Stimulated activated CD8-positive, alpha-beta memory T cell treated with anti-CD3 and anti-CD28 coated beads, Interleukin-7, amount 100 ng/mL, for 4 hours (primary cell): ENCODE data around the gene ZNF112.
A peak's percentile ranks its signal among the peaks of the same experiment; 100 is the strongest.
"Not testable (repeated sequence)": the region's sequence is repeated elsewhere in the genome, so short reads cannot be mapped to it uniquely, and the experiment has no call there.

Source experiments
- DNase-seq, 2 donors: peaks; one replicate each; pipeline ENCODE4 v3.0.0-alpha.2; 2020; ENCODE audit warnings: low read depth in 2 of 2

ZNF112 gene

DNA sequence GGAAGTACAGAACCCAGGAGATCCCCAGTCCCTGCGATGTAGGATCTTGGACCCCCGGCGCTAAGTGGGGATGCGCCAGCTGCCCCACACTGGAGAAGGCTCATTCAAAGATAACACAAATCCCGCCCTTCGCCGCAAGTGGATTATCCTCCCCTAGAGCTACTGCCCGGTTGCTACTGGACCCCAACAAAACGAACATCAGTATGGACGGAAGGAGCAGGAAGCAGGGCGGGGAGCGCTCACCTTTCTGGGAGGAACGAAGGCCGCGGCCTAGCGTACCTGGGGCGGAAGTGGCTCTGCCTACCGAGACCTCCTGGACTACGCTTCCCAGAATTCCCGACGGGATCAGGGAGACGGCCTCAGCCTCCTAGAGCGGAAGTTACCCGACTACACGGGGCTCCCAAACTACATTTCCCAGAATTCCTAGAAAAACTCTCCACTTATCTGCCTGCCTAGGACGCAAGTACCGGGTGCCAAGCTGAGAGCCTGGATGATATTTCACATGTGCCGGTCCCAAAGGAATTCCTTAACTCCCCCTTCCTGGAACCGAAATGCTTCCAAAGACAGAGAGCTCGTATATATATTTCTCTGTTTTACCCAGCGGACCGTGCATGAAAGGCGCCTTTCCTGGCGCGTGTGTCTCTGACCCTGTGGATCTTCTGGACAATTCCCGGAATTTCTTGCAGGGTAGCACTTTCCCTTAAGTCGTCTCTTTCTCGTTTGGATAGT lies at the start of gene ZNF112:
Gene ZNF112, minus strand, starts transcription at position 298 of the 729 bp plus-strand sequence. CDS start 16,141 bp downstream, outside the sequence.
- DNase-seq, result no peak

- DNase-seq, result peak; percentile 65 to 68
These were observed 44.9 kb upstream of the ZNF112 start, which contains the start of gene ZNF285 for GRCh38 chr19:44401139-44402115. Gene ZNF285 (minus strand): TSS chr19:44401608. CDS start chr19:44397213, 4,395 bp downstream.

DNA sequence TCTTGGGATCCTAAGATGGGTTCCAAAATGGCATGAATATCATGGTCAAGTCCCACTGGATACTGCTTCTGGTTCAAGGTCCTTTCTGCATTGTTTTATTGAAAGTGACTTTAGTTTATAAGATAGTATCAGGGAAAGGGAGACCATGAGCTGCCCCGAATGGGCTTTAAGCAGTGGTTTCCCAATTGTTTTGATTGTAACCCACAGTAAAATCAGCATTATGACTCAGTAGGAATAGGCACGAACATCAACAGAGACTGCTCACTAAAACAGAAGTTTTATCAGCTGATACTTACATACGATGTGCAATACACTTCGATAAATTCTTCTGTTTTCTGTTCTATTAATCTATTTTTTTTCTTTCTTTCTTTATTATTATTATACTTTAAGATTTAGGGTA lies 32.8 kb upstream of the ZNF112 start:
- DNase-seq, result not testable (repeated sequence)

- no peak for DNase-seq
These were observed 18.3 kb upstream of the ZNF112 start for GRCh38 chr19:44374789-44375188.

DNA sequence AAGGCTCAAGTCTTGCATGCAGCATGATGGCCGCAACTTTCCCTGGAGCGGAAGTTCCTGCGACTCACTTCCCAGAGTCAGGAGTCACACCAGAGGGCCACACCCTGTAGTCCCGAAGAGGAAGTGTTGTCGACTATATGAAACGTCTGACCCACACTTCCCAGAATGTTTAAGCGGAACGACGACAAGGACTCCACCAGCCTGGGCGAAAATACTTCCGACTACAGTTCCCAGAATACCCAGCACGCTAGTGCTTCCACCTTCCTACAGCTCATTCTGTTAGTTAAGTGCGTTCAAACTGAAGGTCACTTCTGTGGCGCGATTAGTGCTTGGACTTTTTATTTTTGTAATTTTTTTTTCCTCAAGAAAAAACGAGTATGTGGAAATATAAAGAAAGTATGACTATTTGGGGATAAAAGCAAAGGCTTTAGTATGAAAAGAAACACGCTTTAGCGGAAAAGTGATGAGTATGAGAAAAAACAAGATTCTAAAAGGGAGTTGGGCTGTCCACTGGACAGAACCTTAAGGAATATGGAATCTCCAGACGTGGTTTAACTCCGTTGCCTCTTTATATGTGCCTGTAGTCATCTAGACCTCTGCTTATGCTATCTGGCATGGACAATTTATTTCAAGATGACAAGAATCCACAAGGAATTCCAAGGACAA lies 15.5 kb upstream of the ZNF112 start:
- no peak for DNase-seq

- DNase-seq, result no peak
These were observed 10.5 kb upstream of the ZNF112 start for GRCh38 chr19:44367024-44367423.

DNA sequence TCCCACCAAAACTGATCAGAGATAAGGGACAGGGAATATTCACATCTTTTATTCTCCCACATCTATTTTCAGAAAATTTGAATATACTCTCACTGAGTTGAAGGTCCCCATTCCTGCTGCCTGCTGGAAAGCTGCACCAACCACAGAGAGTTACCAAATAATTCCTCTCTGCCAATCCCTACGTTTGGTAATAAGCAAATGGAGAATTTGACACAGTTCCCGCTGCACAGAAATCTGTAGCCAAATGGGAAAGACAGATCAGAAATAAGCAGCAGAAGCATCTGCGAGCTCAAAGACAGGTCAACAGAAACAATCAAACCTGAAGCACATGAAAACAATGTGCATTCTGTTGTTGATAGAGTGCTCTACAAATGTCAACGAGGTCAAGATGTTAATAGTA lies 9.9 kb downstream of the ZNF112 start:
- no peak for DNase-seq

GRCh38 chr19:44345959-44346358 lies 10.5 kb downstream of the ZNF112 start:
- no peak for DNase-seq

DNA sequence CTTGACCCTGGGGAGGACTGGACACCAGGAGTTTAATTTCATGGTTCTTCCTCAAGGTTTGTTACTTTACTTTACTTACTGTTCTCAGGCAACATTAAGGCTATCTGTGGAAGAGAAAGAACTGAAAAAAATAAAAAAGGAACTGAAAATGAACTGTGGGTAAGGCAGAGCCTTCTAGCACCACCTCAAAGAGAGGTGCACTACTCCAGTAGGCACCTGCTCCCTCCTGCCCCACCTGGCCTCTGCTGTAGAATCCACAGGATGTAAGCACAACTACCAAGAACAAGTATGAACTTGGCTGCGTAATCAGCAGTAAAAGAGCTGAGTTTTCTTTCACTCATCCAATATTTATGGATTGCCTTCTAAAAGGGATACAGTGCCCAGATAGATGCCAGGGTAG lies 12.2 kb downstream of the ZNF112 start:
- no peak for DNase-seq

- no peak for DNase-seq
These were observed 14.7 kb downstream of the ZNF112 start for GRCh38 chr19:44341794-44342193.

DNA sequence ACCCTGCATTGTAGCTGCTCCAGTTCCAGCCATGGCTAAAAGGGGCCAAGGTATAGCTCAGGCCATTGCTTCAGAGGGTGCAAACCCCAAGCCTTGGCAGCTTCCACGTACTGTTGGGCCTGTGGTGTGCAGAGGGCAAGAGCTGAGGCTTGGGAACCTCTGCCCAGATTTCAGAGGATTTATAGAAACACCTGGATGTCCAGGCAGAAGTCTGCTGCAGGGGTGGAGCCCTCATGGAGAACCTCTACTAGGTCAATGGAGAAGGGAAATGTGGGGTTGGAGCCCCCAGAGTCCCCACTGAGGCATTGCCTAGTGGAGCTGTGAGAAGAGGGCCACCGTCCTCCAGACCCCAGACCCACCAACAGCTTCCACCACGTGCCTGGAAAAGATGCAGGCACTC lies 21.8 kb downstream of the ZNF112 start:
- not testable (repeated sequence) for DNase-seq

DNA sequence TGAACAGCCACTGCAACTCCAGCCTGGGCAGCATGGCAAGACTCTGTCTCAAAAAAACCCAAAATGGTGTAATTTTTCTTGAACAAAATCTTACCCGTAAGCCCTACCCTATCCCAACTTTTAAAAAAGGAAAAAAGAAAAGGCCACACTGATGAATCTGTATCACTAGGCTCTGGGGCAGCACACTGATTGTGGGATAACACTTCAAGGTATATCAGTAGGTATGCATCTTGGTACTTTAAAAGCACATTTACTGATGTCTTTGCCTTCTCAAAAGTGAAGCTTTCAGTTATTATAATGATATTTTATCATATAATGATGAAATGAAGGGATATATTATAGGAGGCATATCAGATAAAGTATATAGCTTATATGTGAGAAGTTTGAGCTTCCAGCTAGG lies 24.3 kb downstream of the ZNF112 start:
- DNase-seq, result no peak

GRCh38 chr19:44315883-44316282 lies 40.6 kb downstream of the ZNF112 start:
- no peak for DNase-seq

- no peak for DNase-seq
These were observed 43.2 kb downstream of the ZNF112 start for GRCh38 chr19:44313231-44313630.

GRCh38 chr19:44308011-44308410 lies 48.5 kb downstream of the ZNF112 start:
- DNase-seq, result no peak

GRCh38 chr19:44306283-44306682 lies 50.2 kb downstream of the ZNF112 start:
- no peak for DNase-seq

DNA sequence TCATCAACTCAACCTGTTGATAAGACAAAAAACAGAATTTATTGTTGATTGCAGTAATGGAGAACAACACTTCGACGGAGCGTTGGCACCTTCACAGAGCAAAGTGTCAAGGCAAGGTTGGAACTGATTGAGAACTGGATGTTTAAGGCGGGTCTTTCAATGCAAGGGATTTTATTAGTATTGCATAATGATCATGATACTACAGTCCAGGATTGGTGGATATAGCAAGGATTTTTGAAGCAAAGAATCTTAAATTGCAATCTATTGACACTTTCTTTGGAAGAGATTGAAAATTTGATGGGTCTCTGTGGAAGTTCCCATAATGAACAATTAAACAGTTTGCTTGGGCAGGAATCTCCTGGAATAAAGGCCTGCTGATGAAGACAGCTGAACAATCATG lies 51.0 kb downstream of the ZNF112 start:
- DNase-seq, result no peak

DNA sequence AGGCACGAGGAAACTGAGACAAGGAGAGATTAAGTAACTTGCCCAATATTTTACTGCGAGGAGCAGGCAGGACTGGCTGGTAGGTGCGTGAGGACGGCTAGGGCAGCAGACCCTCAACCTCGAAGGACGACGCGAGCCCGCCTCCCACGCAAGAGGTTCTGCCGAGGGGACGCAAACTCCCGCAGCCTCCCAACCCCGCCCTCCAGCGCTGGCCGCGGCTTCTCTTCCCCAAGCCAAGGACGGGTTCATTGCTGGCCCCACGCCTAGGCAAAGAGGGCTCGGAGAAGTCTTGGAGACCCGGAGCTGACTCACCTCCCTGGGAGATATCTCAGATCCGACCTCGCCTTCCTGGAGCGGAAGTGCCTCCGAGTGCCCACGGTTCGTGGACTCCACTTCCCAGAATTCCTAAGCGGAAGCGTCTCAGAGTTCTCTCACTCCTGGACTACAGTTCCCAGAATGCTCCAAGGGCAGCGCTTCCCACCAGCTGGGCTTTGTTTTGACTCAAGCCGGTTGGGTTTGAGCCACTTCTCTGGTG lies 51.8 kb downstream of the ZNF112 start, which contains the start of gene ZNF235:
Gene ZNF235, minus strand, starts transcription at position 367 of the 535 bp plus-strand sequence. CDS start 1,621 bp downstream, outside the sequence.
- peak; percentile 69 to 70 for DNase-seq

DNA sequence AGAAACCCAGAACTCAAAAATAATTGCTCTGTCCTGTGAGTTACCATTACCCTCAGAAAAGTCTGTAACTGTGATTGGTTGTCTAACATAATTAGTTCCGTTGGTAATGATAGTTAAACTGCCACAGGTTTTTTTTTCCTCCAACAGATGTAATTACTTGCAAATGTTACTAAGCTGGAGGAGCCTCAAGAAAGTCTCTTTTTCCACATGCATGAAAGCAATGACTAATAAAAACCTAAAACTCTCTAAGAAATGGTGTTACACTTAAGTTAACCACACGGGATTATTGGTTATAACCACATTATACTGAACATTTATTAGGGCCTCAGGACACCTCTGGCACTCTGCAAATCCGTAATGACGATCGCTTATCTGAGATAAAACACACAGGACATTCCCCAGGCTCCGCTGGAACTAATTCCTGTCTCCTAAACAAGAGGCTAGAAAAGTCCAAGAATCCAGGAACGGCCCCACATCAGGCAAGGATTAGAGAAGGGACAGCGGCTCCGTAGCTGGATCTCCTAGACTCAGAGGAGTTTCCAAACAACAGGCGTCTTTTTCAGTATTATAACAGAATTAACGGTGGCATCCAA lies 52.4 kb downstream of the ZNF112 start:
- DNase-seq, result no peak

DNA sequence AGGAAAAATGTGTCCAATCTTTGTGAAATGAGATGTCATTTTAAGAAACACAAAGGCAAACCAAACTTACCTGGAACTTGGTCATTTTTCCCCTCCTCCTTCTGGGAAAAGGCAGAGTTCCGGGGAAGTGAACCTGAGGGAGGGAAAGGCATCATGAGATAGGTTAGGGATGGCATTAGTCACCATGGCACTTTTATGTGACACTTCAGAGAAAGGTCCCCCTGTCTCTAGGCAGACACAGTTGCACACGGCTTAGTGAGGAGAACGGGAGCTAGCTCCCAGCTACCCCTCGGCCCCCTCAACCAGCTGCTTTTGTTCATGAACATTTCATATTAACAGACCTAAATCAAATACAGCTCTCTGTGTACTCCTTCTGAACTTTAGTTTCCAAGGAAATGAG lies 53.2 kb downstream of the ZNF112 start:
- DNase-seq, result no peak

DNA sequence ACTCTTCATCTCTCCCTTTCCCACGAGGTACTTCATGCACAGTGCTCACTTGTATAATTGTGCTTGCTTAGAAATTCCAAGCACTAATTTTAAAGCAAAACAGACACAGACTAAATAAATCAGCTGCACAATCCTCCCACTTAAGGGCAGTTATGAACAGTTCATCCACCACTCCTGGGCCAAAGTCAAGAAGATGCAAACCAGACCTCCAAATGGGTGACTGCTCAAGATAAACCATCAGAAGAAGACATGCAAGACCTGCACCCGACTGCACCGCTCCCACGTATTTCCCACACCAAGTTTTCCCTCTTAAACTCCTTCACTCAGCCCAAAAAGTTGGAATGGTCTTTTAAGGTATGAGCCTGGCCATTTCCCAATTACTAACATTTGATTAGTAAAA lies 71.5 kb downstream of the ZNF112 start:
- no peak for DNase-seq
